Fibroblast of pulmonary artery (primary cell): Measurements from ENCODE around the gene EML6.

Experiments
- DNase-seq: peaks from one replicate; pipeline ENCODE4 v3.0.0-alpha.2; 2010; ENCODE audit warnings: low read depth
- H3K4me3 ChIP-seq: replicated peaks from 2 replicates; pipeline ENCODE4 v1.5.1; 2011; ENCODE audit warnings: low read depth, mild to moderate bottlenecking, control low read depth, low read length, moderate library complexity
- CTCF ChIP-seq: IDR thresholded peaks from 2 replicates; pipeline ENCODE4 v1.5.1; 2011; ENCODE audit warnings: mild to moderate bottlenecking, control low read depth, low read length, inconsistent platforms; ENCODE audit errors: missing control alignments

Gene EML6

GRCh38 chr2:54964271-54964670 is 240.8 kb downstream of the EML6 start:
- no peak for DNase-seq
- H3K4me3 ChIP-seq, result no peak overlapping the region
- no peak for TF ChIP-seq CTCF

- H3K4me3 ChIP-seq, result no peak overlapping the region
- no peak for DNase-seq
- no peak for TF ChIP-seq CTCF
Observed at GRCh38 chr2:54964816-54965215, 241.4 kb downstream of the EML6 start.

GRCh38 chr2:54965425-54965824 is 242.0 kb downstream of the EML6 start:
- DNase-seq, result no peak
- no peak overlapping the region for H3K4me3 ChIP-seq
- TF ChIP-seq CTCF, result no peak

GRCh38 chr2:54966165-54966832 is 242.8 kb downstream of the EML6 start:
- TF ChIP-seq CTCF, result no peak
- H3K4me3 ChIP-seq, result no peak overlapping the region
- DNase-seq, result no peak

- no peak for TF ChIP-seq CTCF
- no peak for DNase-seq
- no peak overlapping the region for H3K4me3 ChIP-seq
Observed at GRCh38 chr2:54966837-54967236, 243.4 kb downstream of the EML6 start.

GRCh38 chr2:54967269-54967668 is 243.8 kb downstream of the EML6 start:
- H3K4me3 ChIP-seq, result no peak overlapping the region
- TF ChIP-seq CTCF, result no peak
- no peak for DNase-seq

GRCh38 chr2:54967759-54968365 is 244.4 kb downstream of the EML6 start:
- no peak for TF ChIP-seq CTCF
- DNase-seq, result peak; percentile 44
- H3K4me3 ChIP-seq, result no peak overlapping the region
